IPS-NIHi7 (cell line): ENCODE data around the gene DMD.
"Not testable (repeated sequence)": the region's sequence is repeated elsewhere in the genome, so short reads cannot be mapped to it uniquely, and the experiment has no call there.

Experiments used
- DNase-seq: peaks from one replicate; pipeline ENCODE4 v3.0.0; 2012; ENCODE audit warnings: mixed read lengths; ENCODE audit errors: extremely low spot score

The DMD gene

GRCh38 chrX:33211356-33212260 is at the start of gene DMD:
DMD (minus strand) TSS chrX:33211549; CDS start chrX:33211312, 237 bp downstream.
- peak; percentile 31 for DNase-seq

- peak; percentile 31 for DNase-seq
Measured at GRCh38 chrX:33252306-33252825, 41.0 kb upstream of the DMD start.

GRCh38 chrX:33218819-33219218 is 7.5 kb upstream of the DMD start:
- no peak for DNase-seq

DNA sequence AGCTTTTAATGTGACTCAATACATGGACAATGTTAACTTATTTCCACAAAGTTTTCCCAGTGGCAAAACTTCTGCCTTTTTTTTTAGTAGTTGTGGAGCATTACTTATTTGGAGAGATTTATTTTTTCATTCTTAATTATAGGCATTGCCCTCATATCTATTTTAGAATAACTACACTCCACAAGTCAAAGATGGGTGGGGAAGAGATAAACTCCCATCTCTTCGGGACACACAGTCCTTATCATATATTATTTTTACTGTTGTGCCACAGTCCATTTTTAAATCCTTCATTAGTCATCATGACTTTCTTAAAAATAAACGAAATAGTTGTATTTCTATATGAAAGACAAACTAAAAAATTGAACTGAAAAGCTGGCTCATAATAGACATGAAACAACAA is 1.2 kb downstream of the DMD start:
- DNase-seq, result no peak

DNA sequence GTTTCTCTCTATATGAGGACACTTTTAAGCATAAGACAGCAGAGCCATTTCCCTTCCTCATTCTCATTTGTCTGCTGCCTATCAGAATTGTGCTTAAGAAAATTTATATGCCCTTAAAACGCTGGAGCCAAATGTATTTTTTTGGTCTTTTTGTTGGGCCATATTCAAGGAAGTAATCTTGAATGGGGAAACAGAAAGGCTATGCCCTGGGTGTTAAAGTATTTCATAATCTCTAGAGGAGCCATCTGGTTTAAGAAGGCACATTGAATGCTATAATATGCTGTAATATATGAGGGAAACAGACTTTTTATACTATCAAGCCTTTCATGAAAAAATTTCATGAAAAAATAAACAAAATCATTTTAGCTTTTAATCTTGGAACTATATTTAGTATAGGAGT is 4.3 kb downstream of the DMD start:
- DNase-seq, result no peak

DNA sequence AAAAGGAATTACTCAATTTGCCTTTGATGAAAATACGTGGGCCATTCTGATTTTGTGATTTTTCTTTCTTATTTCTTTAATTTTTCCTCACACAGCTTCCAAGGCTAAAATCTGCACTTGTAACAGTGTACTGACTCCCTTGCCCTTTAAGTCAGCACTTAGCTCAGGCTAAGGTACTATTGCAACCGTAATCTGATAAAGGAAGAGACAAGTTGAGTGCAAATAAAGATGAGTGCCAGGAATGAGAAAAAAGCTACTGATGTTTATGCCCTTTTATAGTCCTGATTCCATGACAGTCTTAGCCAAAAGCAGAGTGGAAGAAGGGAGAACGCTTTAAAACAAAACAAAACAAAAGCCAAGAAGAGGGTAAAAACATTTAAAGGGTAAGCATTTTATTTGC is 6.0 kb downstream of the DMD start:
- DNase-seq, result no peak

- DNase-seq, result no peak
Measured at GRCh38 chrX:33204889-33205288, 6.5 kb downstream of the DMD start.

DNA sequence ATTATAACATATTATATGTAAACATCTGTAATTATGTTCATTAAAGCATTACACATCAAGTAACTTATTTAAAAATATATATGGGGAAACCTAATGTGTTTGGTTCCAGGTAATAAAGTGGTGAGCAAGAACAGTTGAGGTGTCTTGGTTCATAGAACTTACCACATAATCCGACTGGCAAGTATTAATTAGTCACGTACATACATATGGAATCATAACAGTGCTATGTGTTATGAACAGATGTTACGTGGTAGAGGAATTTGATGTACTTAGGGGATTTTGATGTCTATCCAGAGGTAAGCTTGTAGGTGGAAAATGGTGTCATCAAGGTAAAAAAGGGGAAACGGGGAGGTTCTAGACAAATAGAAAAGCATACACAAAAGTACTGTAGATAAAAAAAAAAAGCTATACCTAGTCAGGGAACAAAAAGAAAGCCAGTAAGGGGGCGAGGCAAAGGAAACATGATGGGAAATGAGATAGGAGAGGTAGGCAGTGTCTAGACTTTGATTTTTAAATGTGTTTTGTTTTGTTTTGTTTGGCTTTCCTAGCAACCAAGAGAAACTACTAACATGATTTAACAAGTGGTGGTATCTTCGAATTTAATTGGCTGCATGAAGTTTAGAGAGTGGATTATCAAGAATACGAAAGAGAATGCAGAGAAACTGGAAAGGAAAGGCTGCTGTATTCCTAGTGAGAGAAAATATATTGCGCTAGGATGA is 12.6 kb downstream of the DMD start:
- no peak for DNase-seq

DNA sequence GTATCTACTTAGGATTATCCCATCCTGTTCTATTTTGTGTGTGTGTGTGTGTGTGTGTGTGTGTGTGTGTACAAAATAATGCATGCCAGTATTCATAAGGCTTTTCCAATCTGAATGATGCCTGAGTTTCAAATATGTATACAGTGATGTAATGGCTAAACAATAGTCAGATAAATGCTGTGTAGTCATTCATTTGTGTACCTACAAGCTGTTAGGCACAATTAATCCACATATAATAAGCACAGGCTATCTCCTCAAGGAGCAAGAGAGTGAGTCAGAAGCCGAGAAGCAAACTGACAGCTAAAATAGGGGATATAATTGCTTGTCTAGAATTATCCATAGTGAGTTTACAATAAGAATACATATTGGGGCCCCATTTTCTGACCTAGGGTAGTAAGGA is 15.7 kb downstream of the DMD start:
- DNase-seq, result no peak

- DNase-seq, result no peak
Measured at GRCh38 chrX:33194876-33195433, 16.4 kb downstream of the DMD start.

DNA sequence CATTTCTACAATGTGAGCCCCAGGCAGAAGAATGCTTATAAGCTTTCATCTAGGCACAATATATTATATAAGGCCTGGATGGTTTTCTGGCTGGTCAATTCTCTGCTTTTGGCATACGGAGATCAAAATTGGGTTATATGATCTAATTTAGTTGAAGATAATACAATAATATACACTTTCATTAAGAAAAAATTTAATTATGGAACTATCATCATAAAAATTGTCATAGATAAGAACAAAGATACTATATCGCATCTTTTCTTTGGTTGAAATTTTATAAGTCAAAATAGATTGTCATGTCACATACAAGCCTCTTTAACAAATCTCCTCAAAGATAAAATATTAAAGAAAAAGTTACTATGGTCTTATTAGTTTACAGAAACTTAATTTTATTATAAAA is 17.1 kb downstream of the DMD start:
- DNase-seq, result no peak

- DNase-seq, result no peak
Measured at GRCh38 chrX:33190016-33190415, 21.3 kb downstream of the DMD start.

DNA sequence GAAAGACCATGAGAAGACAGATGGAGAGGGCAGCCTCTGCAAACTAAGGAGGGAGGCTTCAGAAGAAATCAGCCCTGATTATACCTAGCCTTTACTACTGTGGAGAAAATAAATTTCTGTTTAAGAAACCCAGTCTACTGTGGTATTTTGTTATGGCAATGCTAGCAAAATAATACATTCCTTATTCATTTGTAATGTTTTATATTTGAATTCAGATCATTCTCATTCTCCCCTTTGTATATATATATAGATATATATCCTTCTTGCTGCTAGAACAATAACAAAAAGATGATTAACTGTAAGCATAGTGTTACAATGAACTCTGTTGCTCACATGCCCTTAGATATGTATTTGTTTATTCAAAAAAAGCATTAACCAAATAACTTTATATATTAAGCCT is 22.5 kb downstream of the DMD start:
- DNase-seq, result no peak

DNA sequence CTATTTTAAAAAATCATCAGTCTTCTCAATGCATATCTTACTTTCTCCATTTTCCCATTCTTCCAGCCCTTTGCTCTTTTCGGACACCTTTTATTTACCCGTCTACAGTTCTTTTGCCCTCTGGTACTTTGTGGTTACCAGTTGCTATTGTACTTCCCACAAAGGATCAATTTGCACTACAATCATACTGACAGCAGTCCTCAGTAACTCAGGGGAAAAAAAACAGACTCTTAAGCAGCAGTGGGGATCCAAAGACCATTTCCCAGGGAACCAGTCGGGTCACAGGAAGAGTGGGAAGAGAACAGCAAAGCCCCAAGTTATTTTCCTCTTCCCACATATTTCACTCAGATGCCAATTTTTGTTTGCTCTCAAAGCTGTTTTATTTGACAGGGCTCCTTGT is 23.1 kb downstream of the DMD start:
- peak; percentile 47 for DNase-seq

- DNase-seq, result not testable (repeated sequence)
Measured at GRCh38 chrX:33184803-33185202, 26.5 kb downstream of the DMD start.

DNA sequence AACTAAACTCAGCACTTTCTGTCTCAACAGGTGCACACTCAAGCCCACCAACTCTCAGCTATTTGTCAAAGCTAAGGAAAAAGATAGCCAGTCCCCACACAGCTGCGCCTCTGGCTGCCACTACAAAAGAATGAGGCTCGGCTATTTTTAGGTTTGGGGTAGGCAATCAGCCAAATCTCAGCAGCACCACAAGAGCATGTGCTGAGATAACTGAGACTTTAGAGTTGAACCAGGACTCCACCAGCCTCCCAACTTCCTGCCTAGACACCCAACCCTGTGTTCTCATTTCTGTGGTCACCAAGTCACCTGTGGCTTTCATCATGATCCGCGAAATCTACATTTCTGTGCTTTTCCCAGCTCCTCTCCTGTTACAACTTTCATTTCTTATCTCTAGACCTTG is 28.0 kb downstream of the DMD start:
- peak; percentile 26 for DNase-seq

GRCh38 chrX:33178690-33179089 is 32.7 kb downstream of the DMD start:
- DNase-seq, result no peak

DNA sequence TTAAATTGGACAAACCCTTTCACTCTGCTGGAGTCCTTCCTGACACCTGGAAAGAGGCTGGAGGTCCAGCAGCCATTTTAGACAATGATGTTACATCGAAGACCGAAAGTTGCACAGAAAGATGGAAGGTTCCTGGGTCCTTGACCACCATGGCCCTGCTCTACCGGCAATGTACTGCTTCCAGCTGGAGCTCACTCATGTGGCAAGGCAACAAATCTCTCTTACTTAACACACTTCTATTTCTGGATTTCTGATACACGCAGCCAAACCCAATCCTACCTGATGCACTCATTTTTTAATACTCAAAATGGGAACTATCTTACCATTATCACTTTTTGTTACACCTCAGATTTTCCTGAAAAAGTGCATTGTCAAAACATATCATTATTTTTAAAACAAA is 33.1 kb downstream of the DMD start:
- no peak for DNase-seq

DNA sequence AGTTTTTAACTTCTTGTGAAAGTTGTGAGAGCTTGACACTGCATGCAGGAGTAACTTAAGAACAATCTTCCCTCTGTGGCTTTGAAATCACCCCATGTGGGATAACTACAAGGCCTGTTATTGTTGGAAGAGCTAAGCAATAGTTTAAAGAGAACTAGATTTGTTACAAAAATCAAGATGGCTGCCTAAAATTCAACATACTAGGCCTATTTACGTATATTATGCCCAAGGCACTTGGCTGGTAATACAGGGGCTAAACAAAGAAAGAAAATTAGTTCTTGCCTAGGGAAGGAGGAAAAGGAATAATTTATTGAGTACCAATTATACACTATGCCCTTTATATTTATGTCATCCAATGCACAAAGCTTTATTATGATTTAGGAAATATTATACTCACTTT is 36.1 kb downstream of the DMD start:
- no peak for DNase-seq

- no peak for DNase-seq
Measured at GRCh38 chrX:33171041-33171440, 40.3 kb downstream of the DMD start.

DNA sequence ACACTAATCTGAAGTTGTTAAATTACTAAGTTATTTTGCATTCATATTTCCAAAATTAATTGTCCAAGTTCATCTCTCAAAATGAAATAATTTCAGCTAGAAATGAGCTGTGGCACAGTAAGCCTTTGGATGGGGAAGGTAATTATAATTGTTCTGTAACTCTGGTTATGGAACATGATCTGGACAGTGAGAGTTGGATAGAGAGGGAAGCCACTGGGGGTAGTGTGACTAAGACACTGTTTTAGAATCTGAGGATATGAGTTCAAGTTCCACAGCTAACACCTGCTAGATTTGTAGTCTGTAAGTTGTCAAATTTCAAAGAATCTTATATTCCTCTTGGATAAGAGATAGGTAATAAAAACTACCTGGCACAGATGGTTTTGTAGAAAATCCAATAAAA is 49.5 kb downstream of the DMD start:
- no peak for DNase-seq

- no peak for DNase-seq
Measured at GRCh38 chrX:33160273-33160672, 51.1 kb downstream of the DMD start.
